ENCODE data around the gene IL17C. TPM values are rescaled to one million over a fixed set of nuclear protein-coding genes. Genes with fewer than 3 reads are reported as not detected.
A peak's percentile ranks its signal among the peaks of the same experiment; 100 is the strongest.
"Not testable (repeated sequence)": the region's sequence is repeated elsewhere in the genome, so short reads cannot be mapped to it uniquely, and the experiment has no call there.

The IL17C gene
- total RNA-seq, 1 donor from 2014 or later: not detected

DNA sequence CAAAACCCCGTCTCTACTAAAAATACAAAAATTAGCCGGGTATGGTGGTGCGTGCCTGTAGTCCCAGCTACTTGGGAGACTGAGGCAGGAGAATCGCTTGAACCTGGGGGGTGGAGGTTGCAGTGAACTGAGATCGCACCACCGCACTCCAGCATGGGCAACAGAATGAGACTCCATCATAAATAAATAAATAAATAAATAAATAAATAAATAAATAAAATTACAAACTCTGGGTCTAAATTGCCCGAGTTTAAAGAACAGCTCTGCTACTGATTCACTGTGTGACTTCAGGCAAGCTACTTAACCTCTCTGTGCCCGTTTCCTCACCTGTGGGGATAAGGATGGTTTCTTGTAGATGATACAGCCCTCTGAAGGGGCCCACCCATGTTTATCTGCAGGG lies 31.1 kb downstream of the IL17C start:
- ATAC-seq (ENCODE audit: poor library complexity); DNase-seq; intact Hi-C loops (cut with DNase I): not testable (repeated sequence)

DNA sequence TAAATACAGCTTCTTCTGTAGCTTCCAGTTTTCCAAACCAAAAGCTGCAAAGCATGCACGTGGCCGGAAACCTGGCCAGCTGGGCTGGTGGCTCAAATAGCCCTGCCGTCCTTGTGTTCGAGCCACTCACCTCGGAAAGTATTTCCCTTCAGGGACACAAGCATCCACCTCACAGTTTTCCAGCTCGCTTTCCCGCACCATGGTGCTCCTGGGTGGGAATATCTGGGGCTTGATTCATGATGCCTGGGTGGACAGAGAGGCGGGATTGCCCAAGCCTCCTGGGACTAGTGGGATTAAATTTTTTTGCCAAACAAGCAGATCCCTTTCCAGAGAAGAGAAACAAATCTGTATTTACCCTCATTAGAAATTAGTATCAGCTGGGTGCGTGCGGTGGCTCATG lies 31.6 kb downstream of the IL17C start:
- ATAC-seq (ENCODE audit: poor library complexity): no peak
- no peak for DNase-seq
- intact Hi-C loops (cut with DNase I): no loop called here

DNA sequence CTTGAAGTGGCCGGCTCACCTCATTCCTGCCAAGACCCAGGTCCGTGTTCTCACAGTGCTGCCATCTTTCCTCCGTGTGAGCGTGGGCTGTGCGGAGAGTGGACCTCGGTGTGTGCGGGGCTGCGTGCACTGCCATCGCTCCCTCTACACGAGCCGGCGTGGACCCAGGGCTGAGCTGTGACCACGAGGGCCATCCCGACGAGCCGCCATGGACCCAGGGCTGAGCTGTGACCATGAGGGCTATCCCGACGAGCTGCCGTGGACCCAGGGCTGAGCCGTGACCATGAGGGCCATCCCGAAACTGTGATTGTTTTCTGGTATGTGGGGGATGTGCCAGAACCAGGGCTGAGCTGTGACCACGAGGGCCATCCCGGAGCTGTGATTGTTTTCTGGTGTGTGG lies 33.4 kb downstream of the IL17C start:
- intact Hi-C loops (cut with DNase I): no loop called here
- DNase-seq (no peak), ATAC-seq (ENCODE audit: poor library complexity) (peak; percentile 23)

DNA sequence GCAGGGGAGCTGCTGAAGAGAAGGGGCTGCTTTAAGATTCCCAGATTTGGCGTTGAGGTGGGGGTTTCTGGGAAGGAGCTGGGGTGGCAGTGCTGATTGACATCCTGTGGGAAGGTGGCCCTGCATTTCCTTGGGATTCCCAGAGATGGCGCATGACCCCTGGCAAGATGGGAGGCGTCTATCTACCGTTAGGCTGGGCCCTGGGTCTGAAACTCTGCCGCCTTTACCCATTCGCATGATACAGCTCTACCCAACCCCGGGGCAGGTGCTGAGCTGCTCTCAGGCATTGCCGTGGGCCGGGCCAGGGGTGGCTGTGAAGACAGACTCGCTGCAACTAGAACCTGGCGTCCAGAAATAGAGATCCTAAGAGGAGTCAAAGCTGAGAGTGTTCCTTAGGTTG lies 34.4 kb downstream of the IL17C start:
- intact Hi-C loops (cut with DNase I): no loop called here
- ATAC-seq (ENCODE audit: poor library complexity): peak; percentile 45
- no peak for DNase-seq

DNA sequence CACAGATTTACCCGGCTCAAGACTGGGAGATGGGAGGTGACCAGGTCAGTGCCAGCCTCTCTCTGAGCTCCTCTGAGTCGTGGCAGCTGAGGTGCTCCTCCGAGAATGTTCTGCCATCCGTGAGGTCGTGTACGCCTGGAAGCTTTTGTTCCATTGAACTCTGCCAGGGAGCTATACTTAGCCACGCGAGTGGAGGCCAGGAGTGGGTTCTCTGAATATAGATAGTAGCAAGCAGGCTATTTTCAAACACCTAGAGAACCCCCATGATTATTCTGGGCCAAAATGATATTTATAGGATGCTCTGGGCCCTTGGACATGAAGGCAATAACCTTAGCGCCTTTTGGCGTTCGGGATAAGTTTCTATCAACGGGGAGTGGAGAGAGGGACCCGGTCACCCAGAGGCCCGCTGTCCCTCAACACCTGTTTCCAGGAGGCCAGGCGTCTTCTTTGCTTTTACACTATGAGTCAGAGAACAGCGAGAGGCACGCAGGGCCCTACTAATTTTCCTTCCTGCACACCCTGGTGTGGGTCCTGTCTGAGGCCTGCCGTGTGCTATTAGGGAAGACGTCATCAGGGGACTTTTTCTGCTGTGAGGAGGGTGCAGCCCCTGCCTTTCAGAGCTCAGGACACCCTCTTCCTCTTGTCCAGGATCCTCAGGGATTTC lies 35.5 kb downstream of the IL17C start:
- DNase-seq (peak; percentile 73), ATAC-seq (ENCODE audit: poor library complexity) (peak; percentile 87)
- intact Hi-C loops (cut with DNase I): no loop called here

DNA sequence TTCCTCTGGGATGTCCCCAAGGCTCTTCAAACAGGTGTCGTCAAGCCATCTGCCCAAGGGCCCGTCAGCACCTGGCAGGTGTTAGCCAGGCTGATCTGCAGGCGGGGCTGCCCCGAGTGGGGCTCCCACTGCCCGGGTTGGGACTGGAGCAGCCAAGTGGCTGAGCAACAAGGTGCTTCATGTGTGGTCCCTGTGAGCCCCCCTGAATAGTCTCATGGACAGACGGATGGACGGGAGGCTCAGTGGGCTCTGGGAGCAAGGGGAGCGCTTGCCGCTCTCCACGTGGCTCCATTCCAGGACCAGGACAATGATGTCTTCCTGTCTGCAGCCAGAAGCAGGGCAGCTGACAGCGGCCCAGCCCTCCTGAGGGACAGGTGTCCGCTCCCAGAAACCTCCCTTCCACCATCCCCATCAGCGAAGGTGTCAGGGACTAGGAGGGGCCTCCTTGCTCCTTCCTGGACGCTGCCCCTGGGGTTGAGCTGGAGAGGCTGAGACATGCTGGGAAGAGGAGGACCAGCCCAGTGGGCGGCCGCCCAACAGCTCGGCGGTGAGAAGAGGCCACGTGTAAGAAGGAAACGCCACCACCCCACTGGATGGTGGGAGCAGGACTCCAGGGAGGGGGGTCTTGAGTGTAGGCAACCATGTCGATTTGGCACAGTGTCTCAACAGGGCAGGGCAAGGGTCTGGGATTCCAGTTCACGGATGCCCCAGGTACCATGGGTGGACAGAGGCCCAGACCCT lies 38.3 kb downstream of the IL17C start:
- no peak for DNase-seq
- intact Hi-C loops (cut with DNase I): no loop called here
- ATAC-seq (ENCODE audit: poor library complexity): no peak

DNA sequence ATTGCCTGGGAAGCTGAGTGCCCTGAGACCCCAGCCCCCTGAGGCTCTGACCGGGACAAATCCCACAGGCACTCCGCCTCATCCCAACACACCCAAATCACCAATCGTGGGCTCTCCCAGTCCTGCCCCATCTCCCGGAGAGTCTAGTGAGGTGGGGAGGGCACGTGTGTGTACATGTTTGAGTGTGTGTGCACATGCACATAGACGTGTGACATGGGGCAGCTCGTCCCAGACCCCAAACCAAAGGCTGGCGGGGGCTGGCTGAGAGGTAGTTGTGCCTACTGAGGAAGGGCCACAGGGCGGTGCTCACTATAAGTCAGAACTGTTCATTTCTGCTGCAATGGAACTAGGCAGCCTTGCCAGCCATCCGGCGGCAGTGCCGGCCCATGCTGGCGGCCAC lies 39.3 kb downstream of the IL17C start:
- DNase-seq (no peak), ATAC-seq (ENCODE audit: poor library complexity) (no peak)
- intact Hi-C loops (cut with DNase I): no loop called here

DNA sequence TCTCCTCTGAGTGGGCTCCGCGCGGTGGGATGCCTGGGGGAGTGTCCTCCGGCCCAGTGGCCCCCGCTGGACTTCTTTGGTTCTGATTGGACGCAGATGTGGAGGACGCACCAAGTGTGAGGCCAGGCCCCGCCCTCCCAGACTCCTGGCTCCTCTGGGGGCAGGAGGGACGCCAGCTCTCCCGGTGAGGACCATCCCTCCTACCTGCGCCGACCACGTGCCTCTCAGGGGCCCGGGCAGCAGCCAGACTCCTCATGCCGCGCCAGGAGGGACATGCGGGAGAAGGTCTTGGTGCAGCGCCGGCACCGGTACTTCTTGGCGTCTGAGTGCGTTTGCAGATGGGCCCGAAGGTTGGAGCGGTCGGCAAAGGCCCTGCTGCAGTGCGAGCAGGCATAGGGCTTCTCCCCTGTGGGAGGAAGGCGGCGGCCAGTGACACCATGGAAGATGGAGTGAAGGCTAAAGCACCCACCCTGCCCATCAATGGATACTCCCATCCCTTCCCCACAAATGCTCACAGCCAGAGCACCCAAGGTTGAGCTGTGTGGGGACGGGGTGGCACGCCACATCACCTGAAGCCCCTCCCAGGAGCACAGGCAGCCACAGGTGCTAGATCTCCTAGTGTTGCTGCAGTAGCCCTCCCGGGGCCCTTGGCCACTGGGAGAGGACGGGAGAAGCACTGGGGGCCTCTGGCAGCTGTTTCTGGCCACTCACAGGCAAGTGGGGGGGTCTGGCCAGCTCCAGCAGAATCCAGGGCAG lies 40.0 kb downstream of the IL17C start:
- intact Hi-C loops (cut with DNase I): no loop called here
- DNase-seq: no peak

DNA sequence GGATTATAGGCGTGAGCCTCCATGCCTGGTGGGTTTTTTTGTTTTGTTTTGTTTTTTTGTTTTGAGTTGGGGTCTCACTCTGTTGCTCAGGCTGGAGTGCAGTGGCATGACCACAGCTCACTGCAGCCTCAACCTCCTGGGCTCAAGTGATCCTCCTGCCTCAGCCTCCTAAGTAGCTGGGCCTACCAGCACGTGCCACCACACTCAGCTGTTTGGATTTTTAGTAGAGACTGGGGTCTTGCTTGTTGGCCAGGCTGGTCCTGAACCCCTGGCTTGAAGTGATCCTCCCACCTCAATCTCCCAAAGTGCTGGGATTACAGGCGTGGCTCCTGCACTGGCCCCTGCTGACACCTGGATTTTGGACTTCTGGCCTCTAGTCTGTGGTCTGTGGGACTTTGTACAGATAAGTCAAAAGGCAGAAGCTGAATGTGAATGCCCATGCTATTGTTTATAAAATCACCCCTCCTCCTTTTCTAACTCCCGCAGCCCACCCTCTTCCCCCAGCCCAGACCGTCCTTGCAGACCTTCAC lies 42.2 kb downstream of the IL17C start:
- intact Hi-C loops (cut with DNase I): no loop called here
- no peak for DNase-seq
- no peak for ATAC-seq (ENCODE audit: poor library complexity)

More for the DNA sequence above, 40.0 kb downstream of the IL17C start:
- ATAC-seq (ENCODE audit: poor library complexity): no peak

DNA sequence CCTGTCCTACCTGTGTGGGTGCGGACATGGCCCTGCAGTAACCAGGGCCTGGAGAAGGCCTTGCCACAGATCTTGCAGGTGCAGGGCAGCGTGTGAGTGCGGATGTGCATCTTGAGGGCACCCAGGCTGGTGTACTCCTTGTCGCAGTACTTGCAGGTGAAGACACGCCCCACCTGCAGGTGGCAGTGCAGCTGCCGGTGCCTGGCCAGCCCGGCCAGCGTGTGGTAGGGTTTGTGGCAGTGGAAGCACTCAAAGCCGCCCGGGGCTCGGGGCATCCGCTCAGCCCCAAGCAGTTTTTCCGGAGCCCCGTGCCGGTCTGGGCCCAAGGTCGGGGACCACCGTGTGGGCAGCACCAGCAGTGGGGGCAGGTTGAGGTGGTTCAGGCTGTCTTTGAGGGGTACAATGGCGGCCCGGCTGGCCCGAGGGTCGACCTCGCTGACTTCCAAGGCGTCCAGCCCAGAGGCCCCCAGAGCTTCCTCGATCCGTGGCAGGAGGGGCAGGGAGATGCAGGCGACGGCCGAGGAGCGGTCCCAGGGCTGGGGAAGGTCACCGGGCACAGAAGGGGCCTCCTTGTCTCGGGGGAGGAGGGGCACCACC lies 42.8 kb downstream of the IL17C start:
- ATAC-seq (ENCODE audit: poor library complexity) (no peak), DNase-seq (no peak)
- intact Hi-C loops (cut with DNase I): no loop called here

DNA sequence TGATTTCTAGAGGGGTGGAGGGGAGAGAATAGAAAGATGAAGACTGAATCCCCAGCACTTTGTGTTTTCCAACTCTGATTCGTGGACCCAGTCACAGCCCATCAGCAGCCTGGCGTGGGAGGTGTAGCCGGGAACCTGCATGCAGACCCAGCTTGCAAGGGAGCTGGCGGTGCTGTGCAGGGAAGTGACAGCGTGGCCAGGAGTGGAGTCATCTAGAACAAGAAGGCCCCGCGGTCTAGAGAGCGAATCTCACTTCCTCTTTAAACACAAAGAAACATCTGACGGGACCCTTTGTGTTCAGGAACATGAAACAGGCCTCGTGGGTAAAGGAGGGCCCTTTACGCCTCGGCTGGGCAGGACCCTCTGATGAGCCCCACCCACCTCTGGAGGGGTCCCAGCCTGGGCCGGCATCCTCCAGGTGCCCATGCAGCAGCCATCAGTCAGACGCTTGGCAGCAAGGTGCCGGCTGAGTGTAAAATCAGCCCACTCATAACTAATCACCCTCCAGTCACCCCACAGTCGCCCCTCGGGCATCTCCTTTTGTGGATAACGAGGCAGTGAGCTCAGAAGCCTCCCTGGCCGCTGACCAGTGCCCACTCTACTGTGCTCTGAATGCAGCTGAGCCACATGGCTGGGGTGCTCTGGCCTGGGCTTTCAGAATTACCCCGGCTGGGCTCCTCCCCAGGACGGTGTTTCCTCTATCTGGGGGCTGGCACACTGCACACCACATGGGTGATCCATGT lies 43.5 kb downstream of the IL17C start:
- DNase-seq: peak; percentile 75
- intact Hi-C loops (cut with DNase I): no loop called here
- ATAC-seq (ENCODE audit: poor library complexity): no peak

DNA sequence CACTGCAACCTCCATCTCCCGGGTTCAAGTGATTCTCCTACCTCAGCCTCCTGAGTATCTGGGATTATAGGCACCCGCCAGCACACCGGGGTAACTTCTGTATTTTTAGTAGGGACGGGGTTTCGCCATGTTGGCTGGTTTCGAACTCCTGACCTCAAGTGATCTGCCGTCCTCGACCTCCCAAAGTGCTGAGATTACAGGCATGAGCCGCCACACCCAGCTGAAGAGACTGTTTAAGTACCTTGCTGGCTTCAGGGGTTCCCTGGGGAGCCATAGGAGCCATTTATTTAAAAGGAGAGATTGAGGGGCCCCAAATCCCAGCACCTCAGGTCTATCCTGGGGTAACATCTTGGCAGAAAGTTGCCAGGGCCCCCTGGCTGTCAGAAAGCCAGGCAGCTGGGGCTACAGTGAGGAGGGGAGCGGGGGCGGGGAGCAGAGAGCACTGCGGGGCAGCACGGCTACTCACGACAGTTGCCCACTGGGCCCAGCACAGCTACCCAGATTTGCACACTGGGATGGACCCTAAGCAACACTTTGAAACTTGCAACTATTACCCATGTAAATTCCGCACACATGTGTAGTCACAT lies 46.3 kb downstream of the IL17C start:
- DNase-seq (no peak), ATAC-seq (ENCODE audit: poor library complexity) (no peak)
- intact Hi-C loops (cut with DNase I): no loop called here

DNA sequence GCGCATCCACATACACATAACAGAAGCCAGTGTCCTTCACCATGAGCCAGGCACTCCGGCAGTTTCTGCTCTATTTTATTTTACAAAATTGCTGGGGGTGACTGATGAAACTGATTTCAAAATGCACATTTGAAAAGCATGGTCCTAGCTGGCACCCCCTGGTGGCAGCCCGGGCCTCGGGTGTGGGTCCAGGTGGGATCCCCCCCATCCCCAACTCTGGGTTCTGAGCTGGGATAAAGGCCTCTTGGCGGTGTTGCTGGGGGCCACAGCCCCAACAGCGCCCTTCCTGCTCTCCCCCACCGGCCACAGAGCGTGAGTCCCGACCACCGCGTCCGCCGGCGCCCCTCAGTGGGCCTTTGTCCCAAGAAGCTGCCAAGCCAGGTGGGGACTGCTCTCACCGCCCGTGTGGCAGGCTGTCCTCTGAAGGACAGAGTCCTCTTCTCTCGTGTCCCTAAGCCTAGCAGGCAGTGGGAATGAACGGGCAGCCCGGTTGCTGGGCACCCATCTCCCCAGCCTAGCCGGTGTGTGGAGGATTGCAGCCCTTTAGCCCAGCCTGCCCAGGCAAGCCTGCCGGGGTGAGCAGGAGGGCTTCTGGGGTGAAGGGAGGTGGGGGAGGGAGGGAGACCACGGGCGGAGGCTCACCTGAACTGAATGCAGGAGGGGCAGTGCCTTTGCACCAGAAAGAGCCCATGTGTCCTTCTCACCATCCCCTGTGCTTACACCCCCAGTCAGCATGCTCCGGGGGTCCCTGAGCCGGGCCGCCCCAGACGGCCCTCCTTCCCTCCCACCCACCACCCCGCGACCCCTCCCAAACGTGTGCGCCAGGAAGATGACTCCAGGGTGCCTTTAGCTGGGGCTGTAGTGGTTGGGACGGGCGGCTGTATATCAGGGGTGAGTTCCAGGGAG lies 47.0 kb downstream of the IL17C start:
- ATAC-seq (ENCODE audit: poor library complexity) (peak; percentile 10), DNase-seq (no peak)
- intact Hi-C loops (cut with DNase I): no loop called here

DNA sequence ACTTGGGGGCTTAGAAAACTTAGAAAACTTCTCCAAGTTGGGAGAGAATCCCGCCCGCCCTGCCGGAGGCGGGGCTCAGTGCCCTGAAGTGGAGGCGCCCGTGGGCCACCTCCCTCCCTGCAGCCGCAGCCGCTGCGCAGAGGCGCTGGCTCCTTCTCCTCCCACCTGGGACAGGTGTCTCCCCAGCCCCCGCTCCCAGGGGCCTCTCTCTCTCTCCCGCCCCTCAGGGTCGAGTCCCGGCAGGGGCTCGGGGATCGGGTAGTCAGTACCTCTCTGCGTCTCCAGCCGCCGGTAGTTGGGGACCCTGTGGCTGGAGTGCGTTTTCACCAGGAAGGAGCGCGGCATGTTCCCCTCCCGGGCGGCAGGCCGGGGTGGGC lies 47.7 kb downstream of the IL17C start:
- DNase-seq (no peak), ATAC-seq (ENCODE audit: poor library complexity) (peak; percentile 47)
- intact Hi-C loops (cut with DNase I): no loop called here

DNA sequence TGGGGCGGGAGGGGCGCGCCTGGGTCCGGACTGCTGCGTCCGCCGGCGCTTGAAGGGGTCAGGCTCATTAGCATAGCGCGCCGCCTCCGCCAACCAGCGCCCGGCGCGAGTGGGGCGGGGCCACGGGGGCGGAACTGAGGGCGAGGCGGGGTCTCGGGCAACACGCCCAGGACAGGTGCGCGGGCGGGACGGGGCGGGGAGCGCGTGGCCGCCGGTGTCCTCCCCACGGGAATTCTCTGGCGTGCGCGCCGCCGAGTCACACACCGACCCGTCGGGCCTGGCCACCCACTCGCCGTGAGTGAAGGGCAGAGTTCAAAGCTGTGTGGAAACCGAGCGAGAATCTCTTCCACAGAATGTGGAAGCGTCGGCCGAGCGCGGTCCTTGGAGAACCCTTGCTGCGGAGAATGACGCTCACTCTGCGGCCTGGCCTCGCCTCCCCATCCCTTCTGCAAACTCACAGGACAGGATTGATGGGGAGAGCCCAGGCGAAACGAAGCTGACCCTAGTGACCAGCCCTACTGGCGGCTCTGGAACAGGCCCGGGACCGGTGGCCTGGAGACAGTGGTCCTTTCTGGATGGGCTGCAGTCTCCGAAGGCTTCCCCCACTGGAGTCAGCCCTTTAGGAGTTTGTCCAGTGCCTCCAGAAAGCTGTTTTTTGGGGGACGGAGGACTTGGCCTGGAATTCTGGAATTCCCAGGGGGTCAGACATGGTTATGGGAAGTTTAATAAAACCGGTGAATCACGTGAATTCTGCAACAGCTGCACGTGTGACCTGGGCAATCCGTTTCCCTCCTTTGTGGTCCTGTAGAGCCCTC lies 48.3 kb downstream of the IL17C start, which contains the start of gene SNAI3:
SNAI3 (minus strand) TSS at position 69 of the 815 bp plus-strand sequence. CDS start 101 bp downstream, outside the sequence.
- ATAC-seq (ENCODE audit: poor library complexity): peak; percentile 94
- peak; percentile 91 for DNase-seq
- intact Hi-C loops (cut with DNase I): no loop called here

DNA sequence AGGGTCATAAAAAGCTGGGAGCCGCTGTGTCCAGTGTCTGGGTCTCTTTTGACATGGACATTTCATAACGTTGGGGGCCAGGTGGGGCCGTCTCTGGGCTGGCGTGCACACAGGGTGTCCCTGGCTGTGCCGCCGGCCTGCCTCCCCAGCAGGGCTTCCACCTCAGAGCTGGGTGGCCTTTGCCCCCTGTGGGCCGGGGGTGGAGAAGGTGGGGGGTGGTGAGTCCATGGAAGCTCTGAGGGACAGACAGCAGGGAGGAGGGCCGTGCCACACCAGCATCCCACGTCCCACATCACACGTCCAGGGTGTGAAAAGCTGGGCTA lies 48.8 kb downstream of the IL17C start:
- DNase-seq (no peak), ATAC-seq (ENCODE audit: poor library complexity) (no peak)
- intact Hi-C loops (cut with DNase I): no loop called here

DNA sequence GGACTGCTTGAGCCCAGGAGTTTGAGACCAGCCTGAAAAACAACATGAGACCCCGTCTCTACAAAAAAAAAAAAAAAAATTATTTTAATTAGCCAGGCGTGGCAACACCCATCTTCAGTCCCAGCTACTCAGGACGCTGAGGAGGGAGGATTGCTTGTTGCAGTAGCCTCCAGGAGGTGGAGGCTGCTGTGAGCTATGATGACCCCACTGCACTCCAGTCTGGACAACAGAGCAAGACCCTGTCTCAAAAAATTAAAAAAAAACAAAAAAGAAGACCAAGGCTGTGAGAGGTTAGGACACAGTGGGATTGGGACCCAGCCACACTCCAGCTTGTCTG lies 49.3 kb downstream of the IL17C start:
- ATAC-seq (ENCODE audit: poor library complexity) (no peak), DNase-seq (no peak)
- intact Hi-C loops (cut with DNase I): no loop called here

Data from Right ventricle myocardium superior (tissue), 1 donor.